AG04450 (cell line): Measurements from ENCODE around the gene UPF2. TPM values are rescaled to one million over a fixed set of nuclear protein-coding genes. Genes with fewer than 3 reads are reported as not detected.

Experiments
- CTCF ChIA-PET: fragments of 300-600, 350-600 bp; formaldehyde crosslinking; extraction: SDS; loops from one replicate; lab custom pipeline; 2022; ENCODE audit warnings: antibody characterized with exemption, inconsistent platforms; lab: Charles Lee
- POLR2A ChIA-PET: fragments of 350-600 bp; formaldehyde crosslinking; extraction: SDS; loops from one replicate; lab custom pipeline; 2021; ENCODE audit warnings: antibody characterized with exemption, inconsistent platforms; lab: Yijun Ruan, JAX
- DNase-seq: peaks from one replicate; pipeline ENCODE4 v3.0.0-alpha.2; 2011; ENCODE audit warnings: low read depth, low spot score
- H3K27ac ChIP-seq: one replicate; pipeline ENCODE4 v1.5.1; 2012; ENCODE audit warnings: low read depth, low read length, control low read depth
- H3K27me3 ChIP-seq: one replicate; pipeline ENCODE4 v1.6.0; 2012; ENCODE audit warnings: low read length; ENCODE audit not compliant: control insufficient read depth, insufficient read depth
- H3K4me3 ChIP-seq: 2 replicates; pipeline ENCODE4 v1.5.1; 2011; ENCODE audit warnings: mild to moderate bottlenecking, low read depth, low read length, control low read depth
- H3K9me3 ChIP-seq: 2 replicates; pipeline ENCODE4 v1.5.1; 2012; ENCODE audit warnings: low read length; ENCODE audit not compliant: control insufficient read depth, insufficient read depth
- polyA plus RNA-seq: library from polyadenylated mRNA; depleted of rRNA; stranded (reverse); fragments of >200 nt; gene quantifications from 2 replicates; pipeline ENCODE4 v1.2.3, GENCODE V29; 2011
- TF ChIP-seq, protein P1 (sequence below): IDR thresholded peaks from 2 replicates; pipeline ENCODE4 v1.5.1; 2011; ENCODE audit warnings: low read depth, low read length, control low read depth, inconsistent platforms

UPF2 gene
- polyA plus RNA-seq, 1 experiment, result 18.4 TPM

DNA sequence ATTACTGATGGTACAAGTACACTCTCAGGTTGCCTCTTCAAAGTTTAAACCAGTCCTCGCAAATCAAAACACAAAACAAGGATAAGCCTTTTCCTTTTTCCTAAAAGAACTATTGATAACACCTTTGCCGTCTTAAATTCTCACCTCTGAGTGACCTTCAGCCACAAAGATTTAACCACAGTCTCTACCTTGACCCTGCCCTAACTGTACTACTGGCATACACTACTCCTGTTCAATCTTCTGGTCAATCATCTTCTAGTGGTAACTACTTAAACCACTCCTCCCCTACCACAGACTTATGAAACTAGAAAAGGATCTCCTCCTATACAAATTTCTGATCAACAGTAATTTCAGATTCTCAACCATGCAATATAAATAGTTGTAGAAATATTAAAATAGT is 15.1 kb downstream of the UPF2 start:
- TF ChIP-seq, protein P1, sequence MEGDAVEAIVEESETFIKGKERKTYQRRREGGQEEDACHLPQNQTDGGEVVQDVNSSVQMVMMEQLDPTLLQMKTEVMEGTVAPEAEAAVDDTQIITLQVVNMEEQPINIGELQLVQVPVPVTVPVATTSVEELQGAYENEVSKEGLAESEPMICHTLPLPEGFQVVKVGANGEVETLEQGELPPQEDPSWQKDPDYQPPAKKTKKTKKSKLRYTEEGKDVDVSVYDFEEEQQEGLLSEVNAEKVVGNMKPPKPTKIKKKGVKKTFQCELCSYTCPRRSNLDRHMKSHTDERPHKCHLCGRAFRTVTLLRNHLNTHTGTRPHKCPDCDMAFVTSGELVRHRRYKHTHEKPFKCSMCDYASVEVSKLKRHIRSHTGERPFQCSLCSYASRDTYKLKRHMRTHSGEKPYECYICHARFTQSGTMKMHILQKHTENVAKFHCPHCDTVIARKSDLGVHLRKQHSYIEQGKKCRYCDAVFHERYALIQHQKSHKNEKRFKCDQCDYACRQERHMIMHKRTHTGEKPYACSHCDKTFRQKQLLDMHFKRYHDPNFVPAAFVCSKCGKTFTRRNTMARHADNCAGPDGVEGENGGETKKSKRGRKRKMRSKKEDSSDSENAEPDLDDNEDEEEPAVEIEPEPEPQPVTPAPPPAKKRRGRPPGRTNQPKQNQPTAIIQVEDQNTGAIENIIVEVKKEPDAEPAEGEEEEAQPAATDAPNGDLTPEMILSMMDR, result no peak
- POLR2A ChIA-PET, result no interaction called here
- no peaks in the 10 kb centered on the region for H3K27me3 ChIP-seq
- H3K4me3 ChIP-seq, result no peak overlapping the region
- no peak overlapping the region for H3K27ac ChIP-seq
- CTCF ChIA-PET, result no interaction called here
- H3K9me3 ChIP-seq, result no peaks in the 10 kb centered on the region
- no peak for DNase-seq

DNA sequence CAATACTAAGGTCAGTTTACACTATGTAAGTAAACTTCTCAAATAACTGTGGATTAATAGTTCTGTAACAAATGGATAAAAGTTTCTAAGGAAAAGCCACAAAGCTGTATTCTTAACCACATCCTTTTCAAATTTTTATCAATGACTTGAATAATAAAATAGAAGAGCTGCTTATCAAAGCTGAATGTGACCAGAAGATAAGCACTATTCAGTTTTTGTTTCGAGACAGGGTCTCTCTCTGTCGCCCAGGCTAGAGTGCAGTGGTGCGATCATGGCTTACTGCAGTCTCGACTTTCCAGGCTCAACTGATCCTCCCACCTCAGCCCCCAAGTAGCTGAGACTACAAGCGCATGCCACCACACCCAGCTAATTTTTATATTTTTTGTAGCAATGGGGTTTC is 17.0 kb downstream of the UPF2 start:
- Histone ChIP-seq H3K4me3 (no peak overlapping the region), H3K27ac (no peak overlapping the region), H3K9me3 (no peaks in the 10 kb centered on the region), H3K27me3 (no peaks in the 10 kb centered on the region)
- no peak for DNase-seq
- ChIA-PET CTCF (interaction anchor here (1.3 kb wide), 1 partner anchor 39 kb away, joined by 3 read pairs; no protein-coding TSS in a partner anchor), POLR2A (interaction anchor here (0.6 kb wide), 1 partner anchor 12 kb away, joined by 7 read pairs; no protein-coding TSS in a partner anchor)
- TF ChIP-seq, protein P1, result no peak

DNA sequence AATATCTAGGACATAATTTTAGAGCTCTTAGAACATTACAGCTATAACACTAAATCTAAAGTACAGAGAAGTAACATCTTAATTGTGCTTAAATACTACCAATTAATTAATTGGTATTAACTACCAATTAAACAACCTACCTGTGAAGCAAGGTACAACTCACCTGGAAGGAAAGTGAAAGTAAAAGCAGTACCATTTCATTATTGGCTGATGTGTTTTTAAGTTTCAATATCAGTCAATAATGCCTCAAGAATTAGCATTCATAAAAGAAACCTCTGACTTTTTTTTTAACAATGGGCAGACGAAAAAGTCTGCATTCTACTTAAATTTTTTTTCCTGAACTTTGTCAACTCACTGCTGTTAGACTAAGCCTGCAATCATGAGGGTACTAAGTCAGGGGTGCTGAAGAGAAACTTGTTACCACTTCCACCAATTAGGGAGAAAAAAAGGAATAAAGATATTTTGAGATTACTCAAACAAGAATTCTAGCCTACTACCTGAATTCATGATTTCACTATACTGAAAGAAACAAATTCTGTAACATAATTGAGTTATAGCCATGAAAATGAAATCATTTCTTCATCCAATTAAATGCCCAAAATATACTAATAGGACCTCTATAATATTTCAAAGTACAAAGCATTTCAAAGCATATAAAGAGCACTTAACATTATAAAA is 19.9 kb downstream of the UPF2 start:
- no peak for DNase-seq
- H3K27ac ChIP-seq, result no peak overlapping the region
- H3K9me3 ChIP-seq, result no peaks in the 10 kb centered on the region
- ChIA-PET CTCF (interaction anchor here (0.7 kb wide), 1 partner anchor 219 kb away, joined by 4 read pairs; no protein-coding TSS in a partner anchor), POLR2A (no interaction called here)
- H3K27me3 ChIP-seq, result no peaks in the 10 kb centered on the region
- TF ChIP-seq, protein P1, result no peak
- H3K4me3 ChIP-seq, result no peak overlapping the region

DNA sequence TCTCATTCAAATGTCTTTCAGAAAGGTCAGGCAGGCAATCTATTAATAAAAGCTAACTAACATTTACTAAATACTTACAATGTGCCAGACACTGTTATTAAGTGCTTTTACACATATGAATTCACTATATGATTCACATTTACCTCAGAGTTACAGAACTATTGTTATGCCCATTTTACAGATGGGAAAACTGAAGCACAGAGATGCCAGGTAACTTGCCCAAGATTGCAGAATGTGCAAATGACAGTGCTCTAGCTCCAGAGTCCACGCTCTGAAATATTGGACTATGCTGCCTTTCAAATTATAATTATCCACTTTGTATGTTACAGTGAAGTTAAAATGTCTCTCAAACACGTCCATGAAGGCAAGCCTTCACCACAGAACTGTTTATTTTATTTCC is 22.0 kb downstream of the UPF2 start:
- POLR2A ChIA-PET, result no interaction called here

More for the DNA sequence above, 22.0 kb downstream of the UPF2 start:
- H3K9me3 ChIP-seq, result no peaks in the 10 kb centered on the region
- H3K27me3 ChIP-seq, result no peaks in the 10 kb centered on the region
- CTCF ChIA-PET, result interaction anchor here (1.1 kb wide), 1 partner anchor 34 kb away, joined by 3 read pairs; no protein-coding TSS in a partner anchor
- no peak overlapping the region for H3K27ac ChIP-seq
- TF ChIP-seq, protein P1, result no peak
- DNase-seq, result no peak
- no peak overlapping the region for H3K4me3 ChIP-seq
